HG03442 (cell line): ENCODE data around the gene PDPK1.
"Not testable (repeated sequence)": the region's sequence is repeated elsewhere in the genome, so short reads cannot be mapped to it uniquely, and the experiment has no call there.

Experiments used
- ATAC-seq: cut with Tn5 transposase; IDR thresholded peaks from one replicate; pipeline ENCODE4 v1.9.1; 2021; ENCODE audit warnings: mild to moderate bottlenecking, moderate library complexity; ENCODE audit not compliant: unreplicated experiment

PDPK1 gene

GRCh38 chr16:2609827-2610470 is 72.1 kb downstream of the PDPK1 start:
- ATAC-seq: no peak

GRCh38 chr16:2610781-2611498 is 73.1 kb downstream of the PDPK1 start:
- no peak for ATAC-seq

- ATAC-seq: no peak
These were observed 73.7 kb downstream of the PDPK1 start for GRCh38 chr16:2611499-2611862.

- not testable (repeated sequence) for ATAC-seq
These were observed 74.1 kb downstream of the PDPK1 start for GRCh38 chr16:2611877-2612276.

- not testable (repeated sequence) for ATAC-seq
These were observed 75.4 kb downstream of the PDPK1 start for GRCh38 chr16:2613251-2613650.

- ATAC-seq: no peak
These were observed 77.0 kb downstream of the PDPK1 start for GRCh38 chr16:2614761-2615191.

- not testable (repeated sequence) for ATAC-seq
These were observed 81.1 kb downstream of the PDPK1 start for GRCh38 chr16:2618964-2619363.

- ATAC-seq: not testable (repeated sequence)
These were observed 81.8 kb downstream of the PDPK1 start for GRCh38 chr16:2619628-2620027.

GRCh38 chr16:2620870-2621269 is 83.0 kb downstream of the PDPK1 start:
- not testable (repeated sequence) for ATAC-seq

GRCh38 chr16:2621395-2621794 is 83.6 kb downstream of the PDPK1 start:
- ATAC-seq: not testable (repeated sequence)

GRCh38 chr16:2627075-2627474 is 89.3 kb downstream of the PDPK1 start:
- ATAC-seq: not testable (repeated sequence)

GRCh38 chr16:2631203-2631602 is 93.4 kb downstream of the PDPK1 start:
- ATAC-seq: not testable (repeated sequence)

- not testable (repeated sequence) for ATAC-seq
These were observed 94.5 kb downstream of the PDPK1 start for GRCh38 chr16:2632291-2632690.

- ATAC-seq: not testable (repeated sequence)
These were observed 101.4 kb downstream of the PDPK1 start for GRCh38 chr16:2639071-2639721.

- ATAC-seq: not testable (repeated sequence)
These were observed 101.9 kb downstream of the PDPK1 start for GRCh38 chr16:2639722-2640072.

- ATAC-seq: not testable (repeated sequence)
These were observed 104.7 kb downstream of the PDPK1 start for GRCh38 chr16:2642561-2642960.

GRCh38 chr16:2644754-2645453 is 107.1 kb downstream of the PDPK1 start:
- ATAC-seq: not testable (repeated sequence)

- ATAC-seq: not testable (repeated sequence)
These were observed 113.5 kb downstream of the PDPK1 start for GRCh38 chr16:2651268-2651871.
